ENCODE results near the gene EFCAB6.

Gene EFCAB6

DNA sequence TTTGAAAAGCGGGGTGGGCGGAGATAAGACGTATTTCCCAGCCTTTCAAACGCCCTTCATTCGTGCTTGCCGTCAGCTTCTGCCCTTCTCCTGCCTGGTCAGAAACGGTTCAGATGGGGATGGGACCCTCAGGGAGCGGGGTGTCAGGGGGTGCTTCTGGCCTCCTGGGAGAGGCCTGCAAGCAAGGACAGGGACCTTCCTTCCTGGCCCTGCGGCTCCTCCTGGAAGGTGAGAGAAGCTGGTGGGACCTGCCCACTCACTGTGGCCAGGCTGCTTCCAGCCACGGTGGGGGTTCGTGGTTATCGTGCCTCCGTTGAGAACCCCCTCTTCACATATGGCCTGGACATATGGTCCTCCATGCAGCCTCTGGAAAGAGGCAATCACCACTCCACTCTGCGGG is 295.7 kb downstream of the EFCAB6 start:
- H3K9me2 ChIP-seq (ENCODE audit: low read depth, low read length): no peaks in the 10 kb centered on the region
- no peak overlapping the region for H2AFZ ChIP-seq (ENCODE audit: low read length)
- H4K20me1 ChIP-seq (ENCODE audit: insufficient read depth, low read length): no peaks in the 10 kb centered on the region
- no peaks in the 10 kb centered on the region for H3K4me1 ChIP-seq (ENCODE audit: insufficient read depth, low read length, severe bottlenecking)
- H3K36me3 ChIP-seq (ENCODE audit: insufficient read depth, low read length): no peaks in the 10 kb centered on the region
- H3K27ac ChIP-seq (ENCODE audit: low read depth, low read length, poor library complexity, severe bottlenecking): no peak overlapping the region
- H3K4me2 ChIP-seq (ENCODE audit: low read length): no peak overlapping the region
- no peaks in the 10 kb centered on the region for H3K27me3 ChIP-seq (ENCODE audit: insufficient read depth, low read length)
- TF ChIP-seq EZH2 (IDR thresholded peaks at IDR 0.05; ENCODE audit: borderline replicate concordance, low read length) (no peak), CTCF (IDR thresholded peaks at IDR 0.05; ENCODE audit: low read length) (no peak)
- H3K4me3 ChIP-seq (ENCODE audit: low read depth, low read length, poor library complexity, severe bottlenecking): no peak overlapping the region
- no peak overlapping the region for H3K9ac ChIP-seq (ENCODE audit: low read length)
- no peaks in the 10 kb centered on the region for H3K79me2 ChIP-seq (ENCODE audit: insufficient read depth, low read length)
- no peaks in the 10 kb centered on the region for H3F3A ChIP-seq (ENCODE audit: insufficient read depth, low read length)
- no peaks in the 10 kb centered on the region for H3K9me3 ChIP-seq (ENCODE audit: low read length)

GRCh38 chr22:43515902-43516301 is 296.2 kb downstream of the EFCAB6 start:
- no peaks in the 10 kb centered on the region for H4K20me1 ChIP-seq (ENCODE audit: insufficient read depth, low read length)
- no peaks in the 10 kb centered on the region for H3K9me3 ChIP-seq (ENCODE audit: low read length)
- no peak overlapping the region for H3K27ac ChIP-seq (ENCODE audit: low read depth, low read length, poor library complexity, severe bottlenecking)
- no peak overlapping the region for H3K4me2 ChIP-seq (ENCODE audit: low read length)
- H3K9me2 ChIP-seq (ENCODE audit: low read depth, low read length): no peaks in the 10 kb centered on the region
- H3K36me3 ChIP-seq (ENCODE audit: insufficient read depth, low read length): no peaks in the 10 kb centered on the region
- H3K79me2 ChIP-seq (ENCODE audit: insufficient read depth, low read length): no peaks in the 10 kb centered on the region
- no peaks in the 10 kb centered on the region for H3K4me1 ChIP-seq (ENCODE audit: insufficient read depth, low read length, severe bottlenecking)
- no peak overlapping the region for H2AFZ ChIP-seq (ENCODE audit: low read length)
- H3F3A ChIP-seq (ENCODE audit: insufficient read depth, low read length): no peaks in the 10 kb centered on the region
- H3K4me3 ChIP-seq (ENCODE audit: low read depth, low read length, poor library complexity, severe bottlenecking): no peak overlapping the region
- H3K27me3 ChIP-seq (ENCODE audit: insufficient read depth, low read length): no peaks in the 10 kb centered on the region
- H3K9ac ChIP-seq (ENCODE audit: low read length): no peak overlapping the region
- TF ChIP-seq CTCF (IDR thresholded peaks at IDR 0.05; ENCODE audit: low read length) (peak; percentile 21; the same call in 1 of the 2 replicates), EZH2 (IDR thresholded peaks at IDR 0.05; ENCODE audit: borderline replicate concordance, low read length) (no peak)

GRCh38 chr22:43515411-43515810 is 296.7 kb downstream of the EFCAB6 start:
- no peak overlapping the region for H3K4me3 ChIP-seq (ENCODE audit: low read depth, low read length, poor library complexity, severe bottlenecking)
- TF ChIP-seq CTCF (IDR thresholded peaks at IDR 0.05; ENCODE audit: low read length): no peak
- no peak for TF ChIP-seq EZH2 (IDR thresholded peaks at IDR 0.05; ENCODE audit: borderline replicate concordance, low read length)
- H3F3A ChIP-seq (ENCODE audit: insufficient read depth, low read length): no peaks in the 10 kb centered on the region
- no peaks in the 10 kb centered on the region for H3K9me3 ChIP-seq (ENCODE audit: low read length)
- no peaks in the 10 kb centered on the region for H3K4me1 ChIP-seq (ENCODE audit: insufficient read depth, low read length, severe bottlenecking)
- H3K9ac ChIP-seq (ENCODE audit: low read length): no peak overlapping the region
- H3K27me3 ChIP-seq (ENCODE audit: insufficient read depth, low read length): no peaks in the 10 kb centered on the region
- H3K9me2 ChIP-seq (ENCODE audit: low read depth, low read length): no peaks in the 10 kb centered on the region
- no peak overlapping the region for H3K4me2 ChIP-seq (ENCODE audit: low read length)
- no peaks in the 10 kb centered on the region for H4K20me1 ChIP-seq (ENCODE audit: insufficient read depth, low read length)
- H3K36me3 ChIP-seq (ENCODE audit: insufficient read depth, low read length): no peaks in the 10 kb centered on the region
- no peak overlapping the region for H3K27ac ChIP-seq (ENCODE audit: low read depth, low read length, poor library complexity, severe bottlenecking)
- no peak overlapping the region for H2AFZ ChIP-seq (ENCODE audit: low read length)
- H3K79me2 ChIP-seq (ENCODE audit: insufficient read depth, low read length): no peaks in the 10 kb centered on the region
